Stimulated activated naive CD8-positive, alpha-beta T cell treated with anti-CD3 and anti-CD28 coated beads, Interleukin-15, Interleukin-2, amounts not matched to agents 100 ng/mL and 50 ng/mL, for 24 hours (primary cell): ENCODE results near the gene CCR5AS.

Experiments used
- H3K27ac Mint-ChIP-seq: one replicate; pipeline ENCODE4 v1.8.0; 2021; ENCODE audit warnings: mild to moderate bottlenecking, mixed read lengths
- H3K27me3 Mint-ChIP-seq: one replicate; pipeline ENCODE4 v1.8.0; 2021; ENCODE audit warnings: mixed read lengths
- H3K36me3 Mint-ChIP-seq: one replicate; pipeline ENCODE4 v1.8.0; 2021; ENCODE audit warnings: low read depth, mixed read lengths
- H3K4me1 Mint-ChIP-seq: one replicate; pipeline ENCODE4 v1.8.0; 2021; ENCODE audit warnings: low read depth, mixed read lengths
- H3K4me3 Mint-ChIP-seq: one replicate; pipeline ENCODE4 v1.8.0; 2021; ENCODE audit warnings: mild to moderate bottlenecking, mixed read lengths
- H3K9me3 Mint-ChIP-seq: one replicate; pipeline ENCODE4 v1.8.0; 2021; ENCODE audit warnings: mixed read lengths

CCR5AS gene

DNA sequence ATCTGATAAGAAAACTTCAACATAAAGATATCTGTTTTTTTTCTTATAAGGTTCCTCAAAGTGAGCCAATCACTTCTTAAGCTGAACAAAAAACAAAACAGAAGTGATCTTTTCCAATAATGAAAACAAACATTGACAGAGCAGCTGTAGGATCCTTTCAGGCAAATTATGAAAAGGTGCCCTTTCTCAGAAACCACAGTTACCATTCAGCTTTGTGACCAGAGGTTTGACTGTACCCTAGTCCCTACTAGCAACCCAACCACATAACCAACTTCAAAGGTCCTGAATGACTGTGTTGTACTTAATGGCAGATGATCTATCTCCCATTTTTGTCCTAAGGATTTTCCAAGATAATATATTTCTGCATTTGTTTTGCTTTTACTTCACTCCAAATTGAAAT lies 92.3 kb downstream of the CCR5AS start:
- Mint-ChIP-seq H3K27ac (no peak overlapping the region), H3K36me3 (peaks cover 8% of the 10 kb centered on the region)

More for the DNA sequence above, 92.3 kb downstream of the CCR5AS start:
- H3K4me1 Mint-ChIP-seq = peaks cover 10% of the 10 kb centered on the region
- H3K27me3 Mint-ChIP-seq = peaks cover 17% of the 10 kb centered on the region
- H3K9me3 Mint-ChIP-seq = peaks cover 15% of the 10 kb centered on the region
- no peak overlapping the region for H3K4me3 Mint-ChIP-seq
